SJCRH30 (cell line): ENCODE results near the gene NPAS3. TPM values are rescaled to one million over a fixed set of nuclear protein-coding genes. Genes with fewer than 3 reads are reported as not detected.

ENCODE experiments used
- DNase-seq, 2 experiments: peaks; one replicate each; pipeline ENCODE4 v3.0.0-alpha.2; 2015 to 2020
- H3K27ac ChIP-seq: fragments of 250-450 bp; sonication (Bioruptor Pico); 2 replicates; pipeline ENCODE4 v1.5.1; 2020; ENCODE audit warnings: mild to moderate bottlenecking, moderate library complexity
- H3K27me3 ChIP-seq: fragments of 250-450 bp; sonication (Bioruptor Pico); 2 replicates; pipeline ENCODE4 v1.5.1; 2020; ENCODE audit warnings: mild to moderate bottlenecking, moderate library complexity
- H3K36me3 ChIP-seq: fragments of 250-450 bp; sonication (Bioruptor Pico); 2 replicates; pipeline ENCODE4 v1.5.1; 2020; ENCODE audit warnings: mild to moderate bottlenecking, moderate library complexity
- H3K4me1 ChIP-seq: fragments of 250-450 bp; sonication (Bioruptor Pico); 2 replicates; pipeline ENCODE4 v1.5.1; 2020; ENCODE audit warnings: mild to moderate bottlenecking, moderate library complexity
- H3K4me3 ChIP-seq: fragments of 250-450 bp; sonication (Bioruptor Pico); 2 replicates; pipeline ENCODE4 v1.5.1; 2020; ENCODE audit warnings: mild to moderate bottlenecking, moderate library complexity
- H3K9me3 ChIP-seq: fragments of 250-450 bp; sonication (Bioruptor Pico); replicated peaks from 2 replicates; pipeline ENCODE4 v1.5.1; 2020; ENCODE audit warnings: mild to moderate bottlenecking, moderate library complexity
- total RNA-seq: library from RNA; depleted of rRNA; stranded (reverse); fragments of >200 nt; shearing (Covaris generic); gene quantifications from 2 replicates; pipeline ENCODE4 v1.2.3, GENCODE V29; 2014

NPAS3 gene
- total RNA-seq, 1 experiment from 2014 or later, result 1.8 TPM

GRCh38 chr14:33570694-33571310 lies 632.1 kb downstream of the NPAS3 start:
- no peaks in the 10 kb centered on the region for H3K36me3 ChIP-seq
- no peaks in the 10 kb centered on the region for H3K4me1 ChIP-seq
- no peaks in the 10 kb centered on the region for H3K9me3 ChIP-seq
- DNase-seq, result no peak
- no peak overlapping the region for H3K27ac ChIP-seq
- H3K4me3 ChIP-seq, result no peak overlapping the region
- H3K27me3 ChIP-seq, result no peaks in the 10 kb centered on the region

GRCh38 chr14:33573301-33573880 lies 634.7 kb downstream of the NPAS3 start:
- no peaks in the 10 kb centered on the region for H3K9me3 ChIP-seq
- H3K4me3 ChIP-seq, result no peak overlapping the region
- no peaks in the 10 kb centered on the region for H3K36me3 ChIP-seq
- no peak overlapping the region for H3K27ac ChIP-seq
- H3K27me3 ChIP-seq, result no peaks in the 10 kb centered on the region
- no peak for DNase-seq
- no peaks in the 10 kb centered on the region for H3K4me1 ChIP-seq

GRCh38 chr14:33576014-33576413 lies 637.3 kb downstream of the NPAS3 start:
- no peak overlapping the region for H3K27ac ChIP-seq
- H3K4me3 ChIP-seq, result no peak overlapping the region
- no peaks in the 10 kb centered on the region; the same call in 1 of the 2 replicates for H3K9me3 ChIP-seq
- no peaks in the 10 kb centered on the region for H3K27me3 ChIP-seq
- no peak for DNase-seq
- no peaks in the 10 kb centered on the region for H3K4me1 ChIP-seq
- no peaks in the 10 kb centered on the region for H3K36me3 ChIP-seq

DNA sequence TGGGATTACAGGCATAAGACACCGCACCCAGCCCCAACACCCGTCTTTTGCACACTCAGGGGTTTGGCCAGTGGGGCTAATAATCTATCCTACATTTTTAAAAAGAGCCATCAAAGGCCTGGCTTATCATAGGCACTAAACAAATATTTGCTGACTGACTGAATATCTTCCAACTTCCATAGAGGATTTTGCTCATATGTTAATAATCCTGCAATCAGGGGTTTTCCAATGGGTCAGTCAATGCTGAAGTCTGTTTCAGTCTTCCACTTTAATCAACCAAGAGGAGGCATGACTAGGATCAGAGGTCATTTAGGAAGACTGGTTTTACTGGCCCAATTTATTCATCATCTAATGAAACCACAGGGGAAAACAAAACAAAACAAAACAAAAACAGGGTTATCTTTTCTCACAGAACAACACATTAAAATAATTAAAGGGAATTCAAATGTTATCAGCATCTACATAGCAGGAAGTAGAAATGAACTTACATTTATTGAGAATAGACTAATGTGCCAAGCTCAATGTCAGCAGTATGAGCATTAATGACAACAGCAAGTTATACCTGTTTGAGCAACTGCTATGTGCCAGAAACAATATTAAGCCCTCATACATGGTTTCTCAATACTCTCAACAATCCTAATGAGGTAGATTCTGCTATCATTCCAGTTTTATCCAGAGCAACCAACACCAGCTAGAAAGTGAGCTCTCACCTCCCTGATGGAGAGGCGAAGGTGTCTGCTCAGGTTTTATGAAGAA lies 640.0 kb downstream of the NPAS3 start:
- Histone ChIP-seq H3K27ac (no peak overlapping the region), H3K27me3 (no peaks in the 10 kb centered on the region), H3K36me3 (no peaks in the 10 kb centered on the region), H3K4me3 (no peak overlapping the region), H3K9me3 (no peaks in the 10 kb centered on the region; the same call in 1 of the 2 replicates), H3K4me1 (no peaks in the 10 kb centered on the region)
- DNase-seq, result no peak

- no peaks in the 10 kb centered on the region for H3K4me1 ChIP-seq
- H3K27me3 ChIP-seq, result no peaks in the 10 kb centered on the region
- no peak overlapping the region for H3K4me3 ChIP-seq
- H3K36me3 ChIP-seq, result no peaks in the 10 kb centered on the region
- no peak for DNase-seq
- H3K9me3 ChIP-seq, result no peaks in the 10 kb centered on the region; the same call in 1 of the 2 replicates
- H3K27ac ChIP-seq, result no peak overlapping the region
These were observed 641.6 kb downstream of the NPAS3 start for GRCh38 chr14:33580231-33580749.

DNA sequence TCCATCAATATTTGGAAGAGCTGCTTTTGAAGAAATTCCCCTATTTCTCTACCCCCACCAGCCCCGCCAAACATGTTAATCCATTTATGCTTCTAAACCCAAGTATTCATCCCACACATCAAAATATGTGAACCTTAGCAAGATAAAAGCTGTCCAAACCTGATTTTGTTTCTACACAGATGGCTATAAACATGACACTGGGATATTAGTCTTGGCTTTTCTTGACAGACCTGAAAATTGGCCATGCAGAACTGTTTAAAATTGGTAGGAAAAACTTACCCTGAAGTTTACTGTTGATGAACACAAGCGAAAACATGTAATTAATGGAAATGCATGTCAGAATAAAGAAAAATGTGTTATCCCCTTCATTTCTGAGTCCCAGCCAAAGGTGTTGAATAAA lies 642.2 kb downstream of the NPAS3 start:
- Histone ChIP-seq H3K4me1 (no peaks in the 10 kb centered on the region), H3K27ac (no peak overlapping the region), H3K27me3 (no peaks in the 10 kb centered on the region), H3K36me3 (no peaks in the 10 kb centered on the region), H3K9me3 (no peaks in the 10 kb centered on the region; the same call in 1 of the 2 replicates), H3K4me3 (no peak overlapping the region)
- DNase-seq, result no peak

GRCh38 chr14:33584697-33585096 lies 646.0 kb downstream of the NPAS3 start:
- Histone ChIP-seq H3K9me3 (no peaks in the 10 kb centered on the region), H3K27ac (no peak overlapping the region), H3K36me3 (no peaks in the 10 kb centered on the region), H3K4me3 (no peak overlapping the region), H3K27me3 (no peaks in the 10 kb centered on the region), H3K4me1 (no peaks in the 10 kb centered on the region)
- no peak for DNase-seq

DNA sequence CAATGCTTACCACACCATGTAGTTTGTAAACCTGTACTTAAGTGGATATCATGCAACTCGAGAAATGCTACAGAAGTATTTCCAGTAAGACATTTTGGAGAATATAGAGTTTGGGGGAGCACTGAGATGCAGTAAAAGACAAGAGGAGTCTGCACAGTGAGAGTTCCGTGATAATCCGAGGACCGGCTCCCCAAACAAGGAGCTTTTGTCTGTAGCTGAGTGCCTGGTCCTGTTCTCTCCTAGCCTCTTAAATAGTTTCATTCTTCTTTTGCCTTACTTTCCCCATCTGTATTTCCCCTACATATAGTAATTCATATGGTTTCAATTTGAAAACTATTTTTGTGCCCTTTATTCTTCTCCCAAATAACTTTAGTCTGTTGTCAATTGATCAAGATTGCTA lies 648.1 kb downstream of the NPAS3 start:
- Histone ChIP-seq H3K27me3 (no peaks in the 10 kb centered on the region), H3K4me3 (no peak overlapping the region), H3K4me1 (no peaks in the 10 kb centered on the region), H3K27ac (no peak overlapping the region), H3K36me3 (no peaks in the 10 kb centered on the region), H3K9me3 (no peaks in the 10 kb centered on the region)
- no peak for DNase-seq

GRCh38 chr14:33587791-33588190 lies 649.1 kb downstream of the NPAS3 start:
- Histone ChIP-seq H3K4me1 (no peaks in the 10 kb centered on the region), H3K4me3 (no peak overlapping the region), H3K9me3 (no peaks in the 10 kb centered on the region), H3K27me3 (no peaks in the 10 kb centered on the region), H3K27ac (no peak overlapping the region), H3K36me3 (no peaks in the 10 kb centered on the region)
- no peak for DNase-seq

GRCh38 chr14:33588771-33589170 lies 650.1 kb downstream of the NPAS3 start:
- no peak for DNase-seq
- H3K4me1 ChIP-seq, result no peaks in the 10 kb centered on the region

DNA sequence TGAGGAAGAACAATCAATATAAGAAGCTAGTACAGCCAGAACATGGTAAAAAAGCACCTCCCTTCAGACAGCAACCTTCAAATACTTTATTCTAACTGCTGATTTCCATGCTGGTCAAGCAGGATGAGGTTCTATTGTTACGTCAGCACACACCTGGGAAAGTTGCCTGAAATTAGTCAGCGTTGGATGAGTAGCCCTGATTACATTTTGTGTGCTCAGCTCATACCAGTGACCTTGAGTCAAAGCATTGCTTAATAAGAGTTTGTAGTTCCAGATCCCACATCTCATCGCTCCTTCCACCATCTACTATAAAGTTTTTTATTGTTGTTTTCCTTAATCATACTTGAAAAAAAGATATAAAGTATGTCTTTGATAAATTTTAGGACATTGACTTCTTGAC lies 650.7 kb downstream of the NPAS3 start:
- Histone ChIP-seq H3K27ac (no peak overlapping the region), H3K4me1 (no peaks in the 10 kb centered on the region)
- DNase-seq, result no peak

More at GRCh38 chr14:33588771-33589170, 650.1 kb downstream of the NPAS3 start:
- no peaks in the 10 kb centered on the region for H3K9me3 ChIP-seq
- no peaks in the 10 kb centered on the region for H3K27me3 ChIP-seq
- H3K36me3 ChIP-seq, result no peaks in the 10 kb centered on the region
- no peak overlapping the region for H3K27ac ChIP-seq
- no peak overlapping the region for H3K4me3 ChIP-seq

DNA sequence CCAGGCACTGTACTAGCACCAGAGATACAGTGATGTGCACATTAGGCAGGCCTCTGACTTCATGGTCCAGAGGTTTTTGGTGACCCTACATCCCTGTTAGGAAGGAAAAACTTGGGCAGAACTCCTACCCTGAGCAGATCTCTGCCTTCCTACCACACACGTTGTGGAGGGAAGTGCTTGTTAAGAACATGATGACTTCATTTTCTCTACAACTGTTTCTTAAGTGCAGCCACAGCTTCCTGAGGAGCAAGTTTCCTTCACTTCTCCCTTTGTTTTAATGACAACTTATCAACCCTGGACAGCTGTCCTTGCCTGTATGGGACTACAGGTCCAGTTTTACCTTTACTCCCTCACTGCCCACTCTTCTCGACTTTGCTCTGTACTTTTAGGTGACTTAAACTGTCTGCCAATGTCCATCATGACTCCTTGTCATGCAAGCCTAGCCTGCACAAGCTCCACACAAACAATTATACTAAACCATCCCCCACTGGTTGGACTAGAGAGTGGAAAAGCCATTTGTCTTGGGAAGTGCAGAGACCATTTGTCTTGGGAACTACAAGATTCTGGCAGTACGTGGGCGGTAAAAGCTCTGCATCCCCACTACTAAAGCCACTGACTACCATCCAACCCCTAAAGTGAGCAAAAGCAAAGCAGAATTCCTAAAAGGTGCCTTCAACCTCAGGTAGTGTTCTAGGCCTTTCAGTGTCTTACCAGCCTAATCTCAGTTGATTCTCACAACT lies 652.4 kb downstream of the NPAS3 start:
- DNase-seq, result no peak
- no peaks in the 10 kb centered on the region for H3K9me3 ChIP-seq
- H3K27ac ChIP-seq, result no peak overlapping the region
- no peak overlapping the region for H3K4me3 ChIP-seq
- H3K4me1 ChIP-seq, result no peaks in the 10 kb centered on the region
- H3K36me3 ChIP-seq, result no peaks in the 10 kb centered on the region
- H3K27me3 ChIP-seq, result no peaks in the 10 kb centered on the region

More for the DNA sequence above, 650.7 kb downstream of the NPAS3 start:
- Histone ChIP-seq H3K4me3 (no peak overlapping the region), H3K9me3 (no peaks in the 10 kb centered on the region), H3K36me3 (no peaks in the 10 kb centered on the region), H3K27me3 (no peaks in the 10 kb centered on the region)

DNA sequence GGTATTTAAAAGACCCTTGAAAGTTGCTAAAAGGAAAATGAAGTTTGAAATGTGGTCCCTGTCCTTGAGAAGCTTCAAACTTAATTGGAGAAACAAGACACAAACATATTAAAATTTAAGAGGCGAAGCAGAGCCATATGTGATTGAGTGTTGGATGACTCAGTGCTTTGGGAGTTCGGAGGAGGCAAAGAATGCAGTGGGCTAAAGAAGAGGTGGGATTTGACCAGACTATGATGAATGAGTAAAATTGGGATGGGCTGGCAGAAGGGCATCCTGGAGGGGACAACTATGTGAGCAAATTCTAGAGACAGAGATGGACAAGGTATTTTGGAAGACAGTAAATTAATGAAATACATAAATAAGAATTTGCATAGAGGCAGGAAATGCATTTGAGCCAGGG lies 653.6 kb downstream of the NPAS3 start:
- no peak for DNase-seq
- H3K9me3 ChIP-seq, result no peaks in the 10 kb centered on the region
- H3K4me3 ChIP-seq, result no peak overlapping the region
- H3K4me1 ChIP-seq, result no peaks in the 10 kb centered on the region
- no peaks in the 10 kb centered on the region for H3K36me3 ChIP-seq
- H3K27ac ChIP-seq, result no peak overlapping the region
- no peaks in the 10 kb centered on the region for H3K27me3 ChIP-seq

GRCh38 chr14:33596211-33597080 lies 657.8 kb downstream of the NPAS3 start:
- no peak for DNase-seq
- no peaks in the 10 kb centered on the region for H3K9me3 ChIP-seq
- H3K36me3 ChIP-seq, result no peaks in the 10 kb centered on the region
- no peaks in the 10 kb centered on the region for H3K4me1 ChIP-seq
- no peak overlapping the region for H3K4me3 ChIP-seq
- H3K27ac ChIP-seq, result no peak overlapping the region
- no peaks in the 10 kb centered on the region for H3K27me3 ChIP-seq
